ENCODE results near the gene CARMIL1. TPM values are rescaled to one million over a fixed set of nuclear protein-coding genes. Genes with fewer than 3 reads are reported as not detected.

CARMIL1 gene
- total RNA-seq, 2 donors from 2014 or later, result 28.7 to 31.6 TPM

DNA sequence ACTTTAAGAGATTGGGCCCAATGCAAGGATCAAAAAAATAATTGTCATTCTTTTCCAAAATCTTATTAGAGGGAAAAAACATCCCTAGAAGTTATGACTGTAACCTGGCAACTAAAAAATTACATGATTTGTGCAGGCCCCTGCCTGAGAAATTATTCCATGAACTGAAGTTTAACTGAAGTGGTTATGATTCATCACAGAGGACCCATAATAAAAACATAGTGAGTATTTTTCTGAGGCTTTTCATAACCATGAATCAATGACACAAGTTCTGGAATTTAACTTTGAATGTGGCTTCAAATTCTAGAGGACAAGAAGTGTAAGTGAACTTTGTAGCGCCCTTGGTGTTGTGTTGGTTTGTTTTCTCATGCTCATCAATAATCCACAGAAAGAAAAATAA is 31.1 kb upstream of the CARMIL1 start:
- H3K27me3 ChIP-seq (ENCODE audit: control insufficient read depth, insufficient read depth, low read length, poor library complexity, severe bottlenecking), result no peaks in the 10 kb centered on the region
- H3K4me3 ChIP-seq (ENCODE audit: low read length), result no peak overlapping the region
- no peaks in the 10 kb centered on the region for H3K27me3 Mint-ChIP-seq (ENCODE audit: insufficient read depth)
- H3K4me1 ChIP-seq (ENCODE audit: control insufficient read depth, insufficient read depth, low read length), result no peaks in the 10 kb centered on the region
- H3K36me3 ChIP-seq (ENCODE audit: control insufficient read depth, insufficient read depth, low read length), result no peaks in the 10 kb centered on the region
- H3K9me3 ChIP-seq (ENCODE audit: control insufficient read depth, low read length), result no peaks in the 10 kb centered on the region
- H3K4me1 Mint-ChIP-seq, result no peaks in the 10 kb centered on the region
- no peak for DNase-seq
- H3K9ac ChIP-seq (ENCODE audit: extremely low read depth, low read length, poor library complexity, severe bottlenecking), result no peak overlapping the region
- H3K27ac ChIP-seq (ENCODE audit: low read depth, low read length), result no peak overlapping the region
- no peaks in the 10 kb centered on the region for H3K36me3 Mint-ChIP-seq (ENCODE audit: low read depth)
- H3K9me3 Mint-ChIP-seq, result no peaks in the 10 kb centered on the region
- no peak overlapping the region for H3K4me3 Mint-ChIP-seq
- no CpG with 5 or more reads among the region's 1 CpG for WGBS, 2 experiments (ENCODE audit: insufficient coverage in 1 of 2, insufficient read length in 1 of 2)
- no peak overlapping the region for H3K27ac Mint-ChIP-seq
- TF ChIP-seq CTCF (conservative IDR thresholded peaks at IDR 0.05), result no peak

- Histone ChIP-seq H3K9me3 (ENCODE audit: control insufficient read depth, low read length) (no peaks in the 10 kb centered on the region), H3K27me3 (ENCODE audit: control insufficient read depth, insufficient read depth, low read length, poor library complexity, severe bottlenecking) (no peaks in the 10 kb centered on the region), H3K4me3 (ENCODE audit: low read length) (no peak overlapping the region), H3K4me1 (ENCODE audit: control insufficient read depth, insufficient read depth, low read length) (no peaks in the 10 kb centered on the region), H3K27ac (ENCODE audit: low read depth, low read length) (no peak overlapping the region), H3K36me3 (ENCODE audit: control insufficient read depth, insufficient read depth, low read length) (no peaks in the 10 kb centered on the region), H3K9ac (ENCODE audit: extremely low read depth, low read length, poor library complexity, severe bottlenecking) (no peak overlapping the region)
- WGBS, 2 experiments (ENCODE audit: insufficient coverage in 1 of 2, insufficient read length in 1 of 2), result 78 to 88% methylated on average over 1 of the region's 1 CpG
- no peak for DNase-seq
- TF ChIP-seq CTCF (conservative IDR thresholded peaks at IDR 0.05), result no peak
- H3K27me3 Mint-ChIP-seq (ENCODE audit: insufficient read depth), result no peaks in the 10 kb centered on the region
- H3K4me1 Mint-ChIP-seq, result no peaks in the 10 kb centered on the region
- no peaks in the 10 kb centered on the region for H3K36me3 Mint-ChIP-seq (ENCODE audit: low read depth)
- H3K9me3 Mint-ChIP-seq, result no peaks in the 10 kb centered on the region
- no peak overlapping the region for H3K27ac Mint-ChIP-seq
- H3K4me3 Mint-ChIP-seq, result no peak overlapping the region
These were observed 30.0 kb upstream of the CARMIL1 start for GRCh38 chr6:25249133-25249532.

- no peak overlapping the region for H3K27ac Mint-ChIP-seq
- no peaks in the 10 kb centered on the region for H3K36me3 Mint-ChIP-seq (ENCODE audit: low read depth)
These were observed 28.3 kb upstream of the CARMIL1 start for GRCh38 chr6:25250878-25251277.

More at GRCh38 chr6:25250878-25251277, 28.3 kb upstream of the CARMIL1 start:
- TF ChIP-seq CTCF (conservative IDR thresholded peaks at IDR 0.05), result no peak
- H3K27me3 Mint-ChIP-seq (ENCODE audit: insufficient read depth), result no peaks in the 10 kb centered on the region
- no peaks in the 10 kb centered on the region for H3K36me3 ChIP-seq (ENCODE audit: control insufficient read depth, insufficient read depth, low read length)
- no peak overlapping the region for H3K4me3 ChIP-seq (ENCODE audit: low read length)
- no peak overlapping the region for H3K9ac ChIP-seq (ENCODE audit: extremely low read depth, low read length, poor library complexity, severe bottlenecking)
- no peaks in the 10 kb centered on the region for H3K9me3 ChIP-seq (ENCODE audit: control insufficient read depth, low read length)
- H3K4me3 Mint-ChIP-seq, result no peak overlapping the region
- H3K27me3 ChIP-seq (ENCODE audit: control insufficient read depth, insufficient read depth, low read length, poor library complexity, severe bottlenecking), result no peaks in the 10 kb centered on the region
- 84 to 89% methylated on average over 2 to 5 of the region's 5 CpGs for WGBS, 2 experiments (ENCODE audit: insufficient coverage in 1 of 2, insufficient read length in 1 of 2)
- DNase-seq, result no peak
- H3K27ac ChIP-seq (ENCODE audit: low read depth, low read length), result no peak overlapping the region
- no peaks in the 10 kb centered on the region for H3K4me1 ChIP-seq (ENCODE audit: control insufficient read depth, insufficient read depth, low read length)
- H3K4me1 Mint-ChIP-seq, result no peaks in the 10 kb centered on the region
- H3K9me3 Mint-ChIP-seq, result no peaks in the 10 kb centered on the region

Data from endodermal cell (in vitro differentiated cells).